C4-2B (cell line): ENCODE measurements around the gene PLK5.

Source experiments
- H3K27ac ChIP-seq: fragments of 450-650 bp; 2 replicates; pipeline ENCODE4 v1.5.1; 2017
- ZFX ChIP-seq: fragments of 450-650 bp; IDR thresholded peaks from 2 replicates; pipeline ENCODE4 v1.6.1; 2017
- TF ChIP-seq, protein P1 (sequence below): fragments of 450-650 bp; conservative IDR thresholded peaks from 2 replicates; pipeline ENCODE4 v1.5.1; 2017; ENCODE audit warnings: mild to moderate bottlenecking

Gene PLK5

DNA sequence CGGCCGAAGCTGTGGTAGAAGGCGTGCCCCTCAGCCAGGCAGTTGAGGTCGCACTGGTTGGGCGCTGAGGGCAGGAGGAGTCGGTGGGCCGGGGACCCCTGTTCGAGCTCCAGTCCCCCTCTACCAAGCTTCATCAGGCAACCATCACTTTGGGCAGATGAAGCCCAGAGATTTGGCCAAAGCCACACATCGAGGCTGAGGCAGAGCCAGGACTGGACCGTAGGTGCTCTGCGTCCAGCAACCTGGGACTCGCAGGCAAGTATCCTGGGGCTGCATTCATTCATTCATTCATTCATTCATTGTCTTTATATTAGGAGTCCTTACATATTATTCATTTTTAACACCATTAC is 15.4 kb upstream of the PLK5 start:
- TF ChIP-seq, protein P1, sequence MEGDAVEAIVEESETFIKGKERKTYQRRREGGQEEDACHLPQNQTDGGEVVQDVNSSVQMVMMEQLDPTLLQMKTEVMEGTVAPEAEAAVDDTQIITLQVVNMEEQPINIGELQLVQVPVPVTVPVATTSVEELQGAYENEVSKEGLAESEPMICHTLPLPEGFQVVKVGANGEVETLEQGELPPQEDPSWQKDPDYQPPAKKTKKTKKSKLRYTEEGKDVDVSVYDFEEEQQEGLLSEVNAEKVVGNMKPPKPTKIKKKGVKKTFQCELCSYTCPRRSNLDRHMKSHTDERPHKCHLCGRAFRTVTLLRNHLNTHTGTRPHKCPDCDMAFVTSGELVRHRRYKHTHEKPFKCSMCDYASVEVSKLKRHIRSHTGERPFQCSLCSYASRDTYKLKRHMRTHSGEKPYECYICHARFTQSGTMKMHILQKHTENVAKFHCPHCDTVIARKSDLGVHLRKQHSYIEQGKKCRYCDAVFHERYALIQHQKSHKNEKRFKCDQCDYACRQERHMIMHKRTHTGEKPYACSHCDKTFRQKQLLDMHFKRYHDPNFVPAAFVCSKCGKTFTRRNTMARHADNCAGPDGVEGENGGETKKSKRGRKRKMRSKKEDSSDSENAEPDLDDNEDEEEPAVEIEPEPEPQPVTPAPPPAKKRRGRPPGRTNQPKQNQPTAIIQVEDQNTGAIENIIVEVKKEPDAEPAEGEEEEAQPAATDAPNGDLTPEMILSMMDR, result no peak
- no peak for TF ChIP-seq ZFX

DNA sequence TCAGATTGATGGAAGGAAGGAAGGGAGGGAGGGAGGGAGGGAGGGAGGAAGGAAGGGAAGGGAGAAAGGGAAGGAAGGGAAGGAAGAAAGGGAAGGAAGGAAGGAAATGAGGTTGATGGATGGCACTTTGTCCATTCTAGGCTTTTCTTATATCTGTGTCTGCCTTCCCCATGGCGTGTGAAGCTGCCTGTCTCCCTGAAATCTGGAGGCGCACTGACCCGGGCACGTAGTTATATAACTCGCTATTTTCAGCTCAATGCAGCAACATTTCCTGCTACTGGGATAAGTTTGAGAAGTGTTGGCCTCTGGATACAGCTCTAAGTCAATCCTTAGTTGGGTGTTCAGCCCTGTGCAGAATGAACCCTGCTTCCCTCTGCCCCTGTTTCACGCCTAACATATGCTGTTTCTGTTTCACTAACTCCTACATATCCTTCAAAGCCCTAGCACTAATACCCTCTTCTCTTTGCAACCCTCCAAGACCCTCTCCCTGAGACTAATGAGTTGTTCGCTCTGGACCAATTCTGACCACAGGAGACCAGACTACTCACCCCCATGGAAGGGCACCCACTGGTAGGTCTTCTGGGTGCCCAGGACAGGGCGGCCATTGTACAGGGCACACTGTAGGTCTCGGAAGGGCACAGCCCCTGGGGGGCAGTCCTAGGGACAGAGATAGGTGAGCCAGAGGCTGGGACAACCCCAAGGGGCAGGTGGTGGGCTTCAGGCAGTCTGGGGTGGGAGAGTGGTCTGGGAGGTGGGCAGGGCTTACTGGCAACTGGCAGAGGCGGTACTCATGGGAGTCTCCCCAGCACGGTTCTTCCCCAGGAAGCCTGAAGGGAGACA is 14.1 kb upstream of the PLK5 start:
- TF ChIP-seq, protein P1, result no peak
- TF ChIP-seq ZFX, result no peak
- H3K27ac ChIP-seq, result no peak overlapping the region

More for the DNA sequence above, 15.4 kb upstream of the PLK5 start:
- H3K27ac ChIP-seq, result peak overlapping the region; percentile 67

DNA sequence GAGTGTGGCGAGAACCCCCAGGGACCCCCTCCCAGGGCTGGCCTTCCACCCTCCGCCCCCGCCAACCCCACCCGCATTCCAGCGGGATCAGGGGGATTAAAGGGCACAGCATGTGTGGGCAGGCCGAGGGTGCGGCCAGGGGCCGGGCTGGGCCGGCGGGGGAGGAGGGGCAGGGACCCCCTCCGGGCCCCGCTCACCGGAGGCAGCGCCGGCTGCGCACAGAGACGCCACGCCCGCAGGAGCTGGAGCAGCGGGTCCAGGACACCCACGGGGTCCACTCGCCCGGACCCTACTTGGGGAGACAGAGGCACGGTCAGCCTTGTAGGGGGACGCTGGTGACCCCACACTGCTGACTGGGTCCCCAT is 13.5 kb upstream of the PLK5 start:
- TF ChIP-seq, protein P1, result no peak
- TF ChIP-seq ZFX, result no peak
- H3K27ac ChIP-seq, result no peak overlapping the region

DNA sequence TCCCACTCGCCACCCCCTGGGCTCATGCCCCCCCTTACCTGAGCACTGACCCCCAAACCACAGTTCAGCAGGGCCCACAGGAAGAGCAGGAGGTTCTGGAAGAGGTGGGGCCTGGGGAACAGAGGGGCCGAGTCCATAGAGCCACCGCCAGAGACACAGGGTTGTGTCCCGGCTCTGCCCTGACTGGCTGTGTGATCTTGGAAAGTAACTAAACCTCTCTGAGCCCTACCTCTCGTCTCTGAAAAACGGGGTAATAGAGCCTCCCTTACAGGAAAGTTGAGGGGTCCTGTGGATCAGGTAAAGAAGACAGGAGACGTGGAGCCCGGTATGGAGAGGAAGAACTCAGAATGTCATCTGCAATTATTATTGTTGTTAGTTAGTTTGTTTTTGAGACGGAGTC is 13.1 kb upstream of the PLK5 start:
- H3K27ac ChIP-seq, result no peak overlapping the region
- TF ChIP-seq ZFX, result no peak
- TF ChIP-seq, protein P1, result no peak

DNA sequence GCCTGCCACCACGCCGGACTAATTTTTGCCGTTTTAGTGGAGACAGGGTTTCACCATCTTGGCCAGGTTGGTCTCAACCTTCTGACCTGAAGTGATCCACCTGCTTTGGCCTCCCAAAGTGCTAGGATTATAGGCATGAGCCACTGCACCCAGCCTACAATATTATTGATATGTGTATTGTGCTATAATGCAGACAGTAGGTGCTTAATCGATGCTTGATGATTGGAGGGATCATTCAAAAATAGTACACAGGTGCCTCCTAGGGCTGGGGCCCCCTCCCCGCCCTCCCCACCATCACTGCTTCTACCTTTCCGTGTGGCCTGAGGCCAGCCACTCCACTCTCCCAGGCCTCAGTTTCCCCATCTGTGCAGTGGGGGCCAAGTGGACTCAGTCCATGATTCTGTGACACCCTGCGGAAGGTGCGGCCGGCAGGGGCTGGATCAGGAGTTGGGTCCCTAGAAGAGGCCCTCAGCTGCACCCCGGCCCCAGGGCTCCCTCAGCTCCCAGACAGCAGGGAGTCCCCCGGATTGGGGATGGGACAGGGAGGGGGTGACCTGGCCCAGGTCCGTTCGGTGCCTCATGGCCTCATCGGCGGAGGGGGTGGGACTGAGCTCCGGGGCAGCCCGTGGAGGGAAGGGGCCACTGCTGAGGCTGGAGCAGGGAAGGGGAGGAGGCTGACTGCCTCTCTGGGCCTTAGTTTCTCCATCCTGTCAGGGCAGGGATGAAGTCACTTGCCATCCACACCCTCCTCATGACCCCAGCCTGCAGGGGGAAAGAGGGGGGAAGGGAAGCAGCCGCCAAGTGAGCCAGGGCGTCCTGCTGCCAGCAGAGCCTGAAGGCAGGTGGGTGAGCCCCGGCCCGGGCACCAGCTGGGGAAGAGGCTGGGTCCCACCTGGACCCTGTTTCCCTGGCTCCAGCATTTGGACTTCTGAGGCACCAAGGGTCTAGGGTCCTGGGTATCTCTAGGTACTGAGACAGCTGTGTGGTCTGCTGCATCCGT is 12.3 kb upstream of the PLK5 start:
- H3K27ac ChIP-seq, result no peak overlapping the region

DNA sequence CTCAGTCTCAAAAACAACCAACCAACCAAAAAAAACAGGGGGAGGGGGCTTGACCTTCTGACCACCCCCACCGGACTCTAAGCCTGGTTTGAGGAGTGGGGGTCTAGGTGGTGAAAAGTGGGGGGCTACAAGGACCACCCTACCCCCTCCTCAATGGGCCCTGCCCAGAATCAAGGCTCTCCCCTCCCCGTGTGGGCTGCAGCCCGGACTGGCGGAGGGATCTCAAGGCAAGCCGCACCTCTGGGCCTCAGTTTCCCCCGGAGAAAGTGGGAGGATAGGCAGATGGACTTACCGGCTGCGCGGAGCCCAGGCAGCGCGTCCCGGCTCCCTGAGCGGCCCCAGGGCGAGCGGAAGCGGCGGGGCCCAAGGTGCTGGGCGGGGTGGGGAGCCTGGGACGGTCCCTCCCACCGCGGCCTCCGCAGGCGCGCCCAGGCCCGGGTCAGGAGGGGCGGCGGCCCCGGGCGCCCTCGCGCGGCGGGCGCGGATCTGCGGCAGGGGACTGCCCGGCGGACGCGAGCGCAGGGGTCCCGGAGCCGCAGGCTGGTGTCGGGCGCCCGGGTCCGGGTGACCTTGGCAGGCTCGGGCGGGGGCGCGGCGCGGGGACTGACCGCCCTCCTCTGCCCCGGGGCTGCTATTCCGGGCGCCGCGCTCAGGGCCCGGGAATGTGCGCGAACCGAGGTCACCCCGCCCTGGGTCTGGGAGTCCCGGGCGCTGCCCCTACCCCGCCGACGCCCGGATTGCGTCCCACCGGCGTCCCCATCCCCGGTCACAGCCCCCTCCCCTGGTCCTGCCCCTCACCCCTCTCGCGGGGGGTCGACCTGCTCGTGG is 11.0 kb upstream of the PLK5 start, which contains the start of gene ADAMTSL5:
ADAMTSL5 (minus strand) TSS at position 349 of the 828 bp plus-strand sequence. CDS start 2,076 bp downstream, outside the sequence.
- TF ChIP-seq ZFX, result no peak
- TF ChIP-seq, protein P1, result no peak; the same call in 1 of the 2 replicates
- H3K27ac ChIP-seq, result no peak within 1 kb of the TSS

More for the DNA sequence above, 12.3 kb upstream of the PLK5 start:
- TF ChIP-seq ZFX, result no peak
- TF ChIP-seq, protein P1, result no peak
